ENCODE measurements around the gene BCKDHA. TPM values are rescaled to one million over a fixed set of nuclear protein-coding genes. Genes with fewer than 3 reads are reported as not detected.
A peak's percentile ranks its signal among the peaks of the same experiment; 100 is the strongest.
"Not testable (repeated sequence)": the region's sequence is repeated elsewhere in the genome, so short reads cannot be mapped to it uniquely, and the experiment has no call there.

The BCKDHA gene
- total RNA-seq, 1 donor from 2014 or later: 13.4 TPM

DNA sequence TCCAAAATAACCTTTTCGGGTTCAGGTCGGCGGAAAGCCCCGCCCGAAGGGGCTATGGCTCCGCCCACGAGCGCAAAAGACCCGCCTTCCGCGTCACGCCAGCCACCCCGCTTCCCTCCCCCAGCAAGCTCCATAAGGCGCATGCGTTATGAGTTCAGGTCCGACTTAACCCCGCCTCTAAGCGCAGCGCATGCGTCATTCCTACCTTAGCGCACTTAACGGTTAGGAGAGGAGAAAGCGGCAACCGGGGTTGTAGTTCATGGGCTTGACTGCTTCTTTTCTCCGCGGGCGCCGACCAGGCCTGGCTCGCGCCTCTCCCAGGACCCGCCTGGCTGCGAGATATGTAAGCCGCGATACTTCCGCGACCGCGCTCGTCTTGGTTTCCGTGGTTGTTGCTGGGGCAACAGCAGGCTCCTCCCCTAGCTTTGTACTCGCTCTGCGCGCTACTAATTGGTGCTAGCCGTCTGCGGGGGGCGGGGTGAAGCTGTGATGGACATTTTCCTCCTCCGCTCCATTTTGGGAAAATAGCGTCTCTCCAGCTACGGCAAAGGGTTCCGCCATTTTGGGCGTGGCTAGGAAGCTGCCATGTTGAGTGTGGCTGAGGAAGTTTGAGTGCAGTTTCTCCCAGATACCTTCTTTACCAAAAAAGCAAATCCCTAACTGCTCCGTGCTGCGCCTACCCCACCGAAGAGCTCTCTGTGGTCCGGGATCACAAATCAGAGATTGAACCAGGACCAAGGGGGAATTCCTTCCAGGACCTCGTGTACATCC lies 33.7 kb upstream of the BCKDHA start, which contains the start of gene B9D2:
Gene B9D2 (minus strand): TSS at position 397 of the 771 bp plus-strand sequence. CDS start 630 bp downstream, outside the sequence.
- Histone ChIP-seq H3K36me3 (no peaks in the 10 kb centered on the region), H3K9me3 (no peaks in the 10 kb centered on the region), H3K4me1 (peaks cover 40% of the 10 kb centered on the region), H3K4me3 (peak within 1 kb of the TSS; percentile 68), H3K27me3 (ENCODE audit: low read depth) (no peaks in the 10 kb centered on the region), H3K27ac (peak within 1 kb of the TSS; percentile 98)
- ATAC-seq (peak; percentile 96 to 97), DNase-seq (peak; percentile 99)
- intact Hi-C loops (cut with DNase I): no loop called here
- TF ChIP-seq, protein P1, sequence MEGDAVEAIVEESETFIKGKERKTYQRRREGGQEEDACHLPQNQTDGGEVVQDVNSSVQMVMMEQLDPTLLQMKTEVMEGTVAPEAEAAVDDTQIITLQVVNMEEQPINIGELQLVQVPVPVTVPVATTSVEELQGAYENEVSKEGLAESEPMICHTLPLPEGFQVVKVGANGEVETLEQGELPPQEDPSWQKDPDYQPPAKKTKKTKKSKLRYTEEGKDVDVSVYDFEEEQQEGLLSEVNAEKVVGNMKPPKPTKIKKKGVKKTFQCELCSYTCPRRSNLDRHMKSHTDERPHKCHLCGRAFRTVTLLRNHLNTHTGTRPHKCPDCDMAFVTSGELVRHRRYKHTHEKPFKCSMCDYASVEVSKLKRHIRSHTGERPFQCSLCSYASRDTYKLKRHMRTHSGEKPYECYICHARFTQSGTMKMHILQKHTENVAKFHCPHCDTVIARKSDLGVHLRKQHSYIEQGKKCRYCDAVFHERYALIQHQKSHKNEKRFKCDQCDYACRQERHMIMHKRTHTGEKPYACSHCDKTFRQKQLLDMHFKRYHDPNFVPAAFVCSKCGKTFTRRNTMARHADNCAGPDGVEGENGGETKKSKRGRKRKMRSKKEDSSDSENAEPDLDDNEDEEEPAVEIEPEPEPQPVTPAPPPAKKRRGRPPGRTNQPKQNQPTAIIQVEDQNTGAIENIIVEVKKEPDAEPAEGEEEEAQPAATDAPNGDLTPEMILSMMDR (IDR thresholded peaks at IDR 0.05): no peak

DNA sequence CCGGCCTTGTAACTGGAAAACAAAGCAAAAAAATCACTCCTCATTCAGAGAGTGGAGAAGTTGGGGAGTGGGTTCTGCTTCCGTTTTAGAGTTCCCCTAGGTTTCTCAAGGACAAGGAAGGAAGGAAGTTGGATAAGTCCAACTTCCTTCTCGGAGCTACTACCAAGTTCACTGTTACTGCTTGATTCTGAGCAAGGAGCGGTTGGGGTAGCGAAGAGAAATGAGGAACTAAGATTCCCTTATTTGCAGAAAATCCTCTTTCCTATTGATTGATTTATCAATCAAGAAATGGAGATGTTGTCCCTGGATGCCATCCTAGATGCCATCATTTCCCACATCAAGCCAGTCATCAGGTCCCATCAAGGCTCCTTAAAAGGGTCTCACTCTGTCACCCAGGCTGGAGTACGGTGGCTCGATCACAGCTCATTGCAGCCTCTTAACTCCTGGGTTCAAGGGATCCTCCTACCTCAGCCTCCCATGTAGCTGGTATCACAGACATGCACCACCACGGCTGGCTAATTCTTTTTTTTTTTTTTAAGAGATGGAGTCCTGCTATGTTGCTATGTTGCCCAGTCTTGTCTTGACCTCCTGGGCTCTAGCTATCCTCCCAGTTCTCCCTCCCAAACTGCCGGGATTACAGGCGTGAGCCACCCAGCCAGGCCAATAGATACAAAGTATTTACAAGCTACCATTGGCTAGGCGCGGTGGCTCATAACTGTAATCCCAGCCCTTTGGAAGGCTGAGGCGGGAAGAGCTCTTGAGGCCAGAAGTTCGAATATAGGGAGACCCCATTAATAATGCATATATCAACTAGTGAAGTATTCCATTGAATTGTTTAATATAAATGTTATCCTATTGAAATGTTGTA lies 32.9 kb upstream of the BCKDHA start:
- ATAC-seq (peak in 1 of 2 donors; percentile 10), DNase-seq (no peak)
- Histone ChIP-seq H3K36me3 (no peaks in the 10 kb centered on the region), H3K4me3 (peak overlapping the region; percentile 68), H3K27me3 (ENCODE audit: low read depth) (no peaks in the 10 kb centered on the region), H3K9me3 (no peaks in the 10 kb centered on the region), H3K27ac (peak overlapping the region; percentile 98), H3K4me1 (peaks cover 40% of the 10 kb centered on the region)
- intact Hi-C loops (cut with DNase I): no loop called here
- TF ChIP-seq, protein P1 (IDR thresholded peaks at IDR 0.05): no peak

DNA sequence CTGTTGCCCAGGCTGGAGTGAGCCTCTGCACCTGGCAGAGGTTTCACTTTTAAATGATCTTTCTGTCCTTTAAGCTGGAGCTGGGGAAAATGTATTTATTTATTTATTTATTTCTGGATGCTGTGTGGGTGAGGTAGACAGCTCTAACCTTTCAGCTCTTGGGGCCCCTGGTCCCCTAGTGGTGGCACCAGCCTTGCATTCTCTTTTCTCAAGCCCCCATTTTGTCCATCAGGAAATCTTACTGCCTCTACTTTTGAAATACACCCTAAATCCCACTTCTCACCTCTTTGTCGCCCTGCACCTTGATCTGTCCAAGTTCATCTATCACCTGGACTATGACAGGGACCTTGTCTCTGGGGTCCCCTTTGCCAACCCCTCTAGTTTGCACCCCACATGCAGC lies 31.5 kb upstream of the BCKDHA start:
- Histone ChIP-seq H3K27ac (no peak overlapping the region), H3K4me3 (no peak overlapping the region), H3K27me3 (ENCODE audit: low read depth) (no peaks in the 10 kb centered on the region), H3K9me3 (no peaks in the 10 kb centered on the region), H3K36me3 (no peaks in the 10 kb centered on the region), H3K4me1 (peaks cover 40% of the 10 kb centered on the region)
- DNase-seq: no peak
- no peak for ATAC-seq
- TF ChIP-seq, protein P1 (IDR thresholded peaks at IDR 0.05): peak; percentile 10
- intact Hi-C loops (cut with DNase I): no loop called here

DNA sequence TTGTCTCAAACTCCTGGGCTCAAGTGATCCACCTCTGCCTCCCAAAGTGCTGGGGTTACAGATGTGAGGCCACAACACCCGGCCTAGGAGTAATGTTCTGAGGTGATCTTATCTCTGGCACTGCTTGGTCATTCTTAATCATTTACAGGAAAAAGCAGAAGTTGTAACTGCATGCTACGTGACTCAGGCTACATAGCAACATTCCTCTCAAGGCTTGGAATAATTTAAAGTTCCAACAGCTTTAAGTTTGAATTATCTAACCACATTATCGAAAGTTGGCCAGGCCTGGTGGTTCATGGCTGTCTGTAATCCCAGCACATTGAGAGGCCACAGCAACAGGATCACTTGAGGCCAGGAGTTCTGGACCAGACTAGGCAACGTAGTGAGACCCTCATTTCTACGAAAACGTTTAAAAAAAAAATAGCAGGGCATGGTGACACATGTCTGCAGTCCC lies 29.7 kb upstream of the BCKDHA start:
- no peaks in the 10 kb centered on the region for H3K27me3 ChIP-seq (ENCODE audit: low read depth)
- no peaks in the 10 kb centered on the region for H3K36me3 ChIP-seq
- DNase-seq (no peak), ATAC-seq (no peak)
- TF ChIP-seq, protein P1 (IDR thresholded peaks at IDR 0.05): no peak
- H3K27ac ChIP-seq: peak overlapping the region; percentile 68
- no peak overlapping the region for H3K4me3 ChIP-seq
- no peaks in the 10 kb centered on the region for H3K9me3 ChIP-seq
- peaks cover 33% of the 10 kb centered on the region for H3K4me1 ChIP-seq
- intact Hi-C loops (cut with DNase I): no loop called here

DNA sequence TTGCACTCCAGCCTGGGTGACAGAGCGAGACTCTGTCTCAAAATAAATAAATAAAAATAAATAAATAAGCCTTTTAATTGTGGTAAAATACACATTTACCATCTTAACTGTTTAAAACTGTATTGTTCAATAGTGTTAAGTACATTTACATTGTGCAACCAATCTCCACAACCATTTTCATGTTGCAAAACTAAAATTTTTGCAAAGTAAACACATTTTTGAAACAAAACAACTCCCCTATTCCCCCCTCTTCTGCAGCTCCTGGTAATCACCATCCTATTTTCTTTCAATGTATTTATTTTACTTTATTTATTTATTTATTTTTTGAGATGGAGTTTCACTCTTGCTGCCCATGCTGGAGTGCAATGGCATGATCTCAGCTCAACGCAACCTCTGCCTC lies 27.8 kb upstream of the BCKDHA start:
- ATAC-seq: no peak
- TF ChIP-seq, protein P1 (IDR thresholded peaks at IDR 0.05): no peak

DNA sequence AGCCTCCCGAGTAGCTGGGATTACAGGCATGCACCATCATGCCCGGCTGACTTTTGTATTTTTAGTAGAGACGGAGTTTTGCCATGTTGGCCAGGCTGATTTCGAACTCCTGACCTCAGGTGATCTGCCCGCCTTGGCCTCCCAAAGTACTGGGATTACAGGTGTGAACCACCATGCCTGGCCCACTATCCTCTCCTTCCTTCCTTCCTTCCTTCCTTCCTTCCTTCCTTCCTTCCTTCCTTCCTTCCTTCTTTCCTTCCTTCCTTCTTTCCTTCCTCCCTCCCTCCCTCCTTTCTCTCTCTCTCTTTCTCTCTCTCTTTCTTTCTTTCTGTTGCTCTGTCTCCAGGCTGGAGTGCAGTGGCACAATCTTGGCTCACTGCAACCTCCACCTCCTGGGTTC lies 26.5 kb upstream of the BCKDHA start:
- H3K27ac ChIP-seq; H3K27me3 ChIP-seq (ENCODE audit: low read depth); DNase-seq; H3K36me3 ChIP-seq; H3K4me3 ChIP-seq; intact Hi-C loops (cut with DNase I); ATAC-seq; H3K9me3 ChIP-seq: not testable (repeated sequence)
- peaks cover 33% of the 10 kb centered on the region for H3K4me1 ChIP-seq

More for the DNA sequence above, 27.8 kb upstream of the BCKDHA start:
- Histone ChIP-seq H3K4me1 (peaks cover 37% of the 10 kb centered on the region), H3K36me3 (no peaks in the 10 kb centered on the region), H3K27me3 (ENCODE audit: low read depth) (no peaks in the 10 kb centered on the region), H3K4me3 (no peak overlapping the region), H3K27ac (no peak overlapping the region), H3K9me3 (no peaks in the 10 kb centered on the region)
- DNase-seq: no peak
- intact Hi-C loops (cut with DNase I): no loop called here

All from lower lobe of right lung (tissue), 2 donors.